ENCODE results near the gene FKBP9. TPM values are rescaled to one million over a fixed set of nuclear protein-coding genes. Genes with fewer than 3 reads are reported as not detected.

The FKBP9 gene
- total RNA-seq, 4 donors from 2014 or later, result 81.8 to 164 (median 130) TPM

DNA sequence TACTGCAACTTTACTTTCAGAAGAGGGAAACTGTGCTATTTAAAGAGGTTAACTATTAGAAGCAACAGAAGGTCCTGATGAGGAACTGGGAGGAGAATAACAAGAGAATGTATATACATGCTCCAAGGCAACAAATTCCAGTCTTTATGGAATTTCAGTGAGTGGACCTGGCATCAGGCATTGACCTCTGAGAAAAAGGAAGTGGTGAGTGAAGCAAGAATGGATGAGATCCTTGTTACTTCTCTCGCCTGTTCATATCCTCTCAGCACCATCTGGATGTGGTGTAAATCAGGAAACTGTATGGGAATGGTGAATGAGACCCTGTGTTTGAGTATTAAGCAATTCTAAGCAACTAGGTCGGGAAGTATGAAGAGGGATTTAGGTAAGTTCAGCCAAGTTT, 35.3 kb upstream of the FKBP9 start:
- WGBS, 2 donors, result 87 to 91% methylated on average over 2 of the region's 2 CpGs
- intact Hi-C loops (cut with DNase I; ENCODE audit: low total_unique reads), result no loop called here
- DNase-seq (ENCODE audit: low spot score in 2 of 2), result no peak
- TF ChIP-seq POLR2A (IDR thresholded peaks at IDR 0.05), result no peak
- TF ChIP-seq, protein P1, sequence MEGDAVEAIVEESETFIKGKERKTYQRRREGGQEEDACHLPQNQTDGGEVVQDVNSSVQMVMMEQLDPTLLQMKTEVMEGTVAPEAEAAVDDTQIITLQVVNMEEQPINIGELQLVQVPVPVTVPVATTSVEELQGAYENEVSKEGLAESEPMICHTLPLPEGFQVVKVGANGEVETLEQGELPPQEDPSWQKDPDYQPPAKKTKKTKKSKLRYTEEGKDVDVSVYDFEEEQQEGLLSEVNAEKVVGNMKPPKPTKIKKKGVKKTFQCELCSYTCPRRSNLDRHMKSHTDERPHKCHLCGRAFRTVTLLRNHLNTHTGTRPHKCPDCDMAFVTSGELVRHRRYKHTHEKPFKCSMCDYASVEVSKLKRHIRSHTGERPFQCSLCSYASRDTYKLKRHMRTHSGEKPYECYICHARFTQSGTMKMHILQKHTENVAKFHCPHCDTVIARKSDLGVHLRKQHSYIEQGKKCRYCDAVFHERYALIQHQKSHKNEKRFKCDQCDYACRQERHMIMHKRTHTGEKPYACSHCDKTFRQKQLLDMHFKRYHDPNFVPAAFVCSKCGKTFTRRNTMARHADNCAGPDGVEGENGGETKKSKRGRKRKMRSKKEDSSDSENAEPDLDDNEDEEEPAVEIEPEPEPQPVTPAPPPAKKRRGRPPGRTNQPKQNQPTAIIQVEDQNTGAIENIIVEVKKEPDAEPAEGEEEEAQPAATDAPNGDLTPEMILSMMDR (IDR thresholded peaks at IDR 0.05), result no peak
- H3K4me3 ChIP-seq (ENCODE audit: low read depth, poor library complexity, severe bottlenecking), result no peak overlapping the region

DNA sequence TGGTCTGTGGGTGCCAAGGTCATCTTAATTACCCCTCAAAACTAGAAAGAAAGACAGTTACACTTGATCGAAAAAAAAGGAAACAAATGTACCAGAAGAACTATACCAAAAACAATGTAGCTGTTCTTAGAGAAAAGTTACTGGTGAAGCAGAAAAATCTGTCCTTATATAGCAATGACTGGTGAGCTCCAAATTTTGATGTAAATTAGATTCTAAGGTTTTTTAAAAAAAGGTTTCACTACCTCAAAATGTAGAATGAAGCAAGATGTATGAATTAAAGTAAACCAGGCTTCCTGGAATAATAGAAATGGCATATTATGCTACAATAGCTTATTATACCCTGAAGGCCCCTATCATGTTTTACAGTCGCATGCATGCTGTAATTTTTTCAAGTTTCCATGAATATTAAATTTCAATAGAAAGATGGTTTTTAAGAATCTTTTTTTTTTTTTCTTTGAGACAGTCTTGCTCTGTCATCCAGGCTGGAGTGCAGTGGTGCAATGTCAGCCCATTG, 28.4 kb upstream of the FKBP9 start:
- TF ChIP-seq POLR2A (IDR thresholded peaks at IDR 0.05), result no peak
- DNase-seq (ENCODE audit: low spot score in 2 of 2), result no peak
- 91 to 95% methylated on average over 2 of the region's 2 CpGs for WGBS, 2 donors
- no peak overlapping the region for H3K4me3 ChIP-seq (ENCODE audit: low read depth, poor library complexity, severe bottlenecking)
- intact Hi-C loops (cut with DNase I; ENCODE audit: low total_unique reads), result no loop called here

DNA sequence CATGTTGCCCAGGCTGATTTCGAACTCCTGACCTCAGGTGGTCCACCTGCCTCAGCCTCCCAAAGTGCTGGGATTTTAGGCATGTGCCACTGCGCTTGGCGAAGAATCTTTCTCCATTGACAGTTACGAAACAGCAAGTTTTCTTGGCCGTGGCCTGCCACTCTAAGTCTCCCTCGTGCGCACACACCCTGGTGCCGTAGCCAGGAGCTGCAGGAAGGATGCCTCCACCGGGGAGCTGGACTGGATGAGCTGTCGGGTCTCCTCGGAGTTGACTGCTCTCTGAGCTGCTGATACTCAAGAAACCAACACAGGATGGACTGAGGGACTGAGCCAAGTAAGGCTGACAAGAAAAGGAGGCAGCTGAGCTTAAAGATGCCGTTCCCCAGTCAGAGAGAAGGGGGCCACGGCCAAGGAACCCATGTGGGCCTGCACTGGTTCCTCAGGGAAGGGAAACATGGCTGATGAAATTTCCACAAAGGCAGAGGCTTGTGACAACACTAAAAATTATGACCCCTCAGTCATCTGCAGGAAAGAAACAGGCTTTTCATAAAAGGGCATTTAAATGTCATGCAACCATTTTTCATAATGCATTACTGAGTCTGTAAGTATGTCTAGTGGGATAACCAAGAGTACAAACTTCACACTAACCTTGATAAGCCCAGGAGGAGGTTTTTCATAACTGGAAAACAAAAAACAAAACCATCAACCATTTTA, 27.7 kb upstream of the FKBP9 start:
- intact Hi-C loops (cut with DNase I; ENCODE audit: low total_unique reads), result no loop called here
- 78 to 92% methylated on average over 13 of the region's 13 CpGs for WGBS, 2 donors
- DNase-seq (ENCODE audit: low spot score in 2 of 2), result peak in 1 of 2 donors; percentile 68
- TF ChIP-seq, protein P1 (IDR thresholded peaks at IDR 0.05), result no peak
- no peak for TF ChIP-seq POLR2A (IDR thresholded peaks at IDR 0.05)
- H3K4me3 ChIP-seq (ENCODE audit: low read depth, poor library complexity, severe bottlenecking), result no peak overlapping the region

DNA sequence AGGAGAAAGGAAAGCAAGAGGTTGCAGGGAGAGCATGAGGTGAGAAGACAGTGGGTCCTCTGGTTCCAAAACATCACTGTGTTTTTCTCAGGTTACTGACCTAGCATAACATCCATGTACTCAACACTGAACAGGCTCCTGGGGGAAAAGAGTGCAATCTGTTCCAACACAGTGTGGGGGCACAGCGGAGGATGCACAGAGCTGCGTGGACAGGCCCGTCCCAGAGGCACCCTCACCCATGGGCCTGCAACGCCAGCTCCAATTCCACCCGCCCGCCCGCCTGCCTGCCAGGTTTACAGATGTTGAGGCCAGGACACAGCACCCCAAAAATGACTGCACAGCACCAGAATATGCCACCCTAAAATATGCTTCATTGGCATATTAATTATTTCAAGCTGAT, 26.9 kb upstream of the FKBP9 start:
- no peak overlapping the region for H3K4me3 ChIP-seq (ENCODE audit: low read depth, poor library complexity, severe bottlenecking)
- 92% methylated on average over 7 of the region's 7 CpGs for WGBS, 2 donors
- TF ChIP-seq POLR2A (IDR thresholded peaks at IDR 0.05), result no peak
- TF ChIP-seq, protein P1 (IDR thresholded peaks at IDR 0.05), result no peak
- intact Hi-C loops (cut with DNase I; ENCODE audit: low total_unique reads), result no loop called here
- DNase-seq (ENCODE audit: low spot score in 2 of 2), result peak in 1 of 2 donors; percentile 79

DNA sequence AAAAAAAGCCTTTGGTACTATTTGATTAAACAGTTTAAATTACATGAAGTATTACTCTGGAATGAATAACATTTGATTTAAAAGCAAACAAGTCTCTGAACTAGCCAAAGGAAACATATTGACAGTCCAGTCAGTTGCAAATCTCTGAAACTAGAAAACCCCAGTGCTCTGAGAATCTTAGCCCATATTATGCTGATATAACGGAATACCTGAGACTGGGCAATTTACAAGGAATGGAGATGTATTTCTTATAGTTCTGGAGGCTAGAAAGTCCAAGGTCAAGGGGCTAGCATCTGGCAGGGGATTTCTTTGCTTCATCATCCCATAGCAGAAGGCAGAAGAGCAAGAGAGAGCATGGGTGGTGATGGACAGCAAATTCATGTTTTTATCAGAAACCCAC, 21.7 kb upstream of the FKBP9 start:
- WGBS, 2 donors, result 82 to 94% methylated on average over 1 of the region's 1 CpG
- no peak for DNase-seq (ENCODE audit: low spot score in 2 of 2)
- intact Hi-C loops (cut with DNase I; ENCODE audit: low total_unique reads), result no loop called here
- H3K4me3 ChIP-seq (ENCODE audit: low read depth, poor library complexity, severe bottlenecking), result no peak overlapping the region
- TF ChIP-seq POLR2A (IDR thresholded peaks at IDR 0.05), result no peak
- TF ChIP-seq, protein P1 (IDR thresholded peaks at IDR 0.05), result no peak

DNA sequence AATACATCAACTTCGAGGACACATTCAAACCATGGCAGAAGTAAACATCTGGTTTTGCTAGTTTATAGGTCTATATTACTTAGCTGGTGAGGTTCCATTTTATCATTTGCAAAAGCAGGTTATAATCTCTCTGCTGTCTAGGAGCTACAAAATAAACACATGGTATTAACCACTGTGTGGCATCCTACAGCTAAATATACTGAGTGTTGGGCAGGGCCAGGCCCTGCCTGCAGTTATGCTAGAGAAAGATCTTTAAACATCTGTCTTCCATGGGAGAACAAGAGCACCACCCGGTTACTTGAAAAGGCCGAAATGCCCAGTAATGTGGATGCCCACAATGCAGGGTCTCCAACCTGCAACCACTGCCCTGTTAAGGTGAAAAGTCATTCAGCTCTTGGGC, 20.6 kb upstream of the FKBP9 start:
- no peak overlapping the region for H3K4me3 ChIP-seq (ENCODE audit: low read depth, poor library complexity, severe bottlenecking)
- intact Hi-C loops (cut with DNase I; ENCODE audit: low total_unique reads), result no loop called here
- TF ChIP-seq, protein P1 (IDR thresholded peaks at IDR 0.05), result no peak
- TF ChIP-seq POLR2A (IDR thresholded peaks at IDR 0.05), result no peak
- 24 to 78% methylated on average over 3 of the region's 3 CpGs for WGBS, 2 donors
- peak in 1 of 2 donors; percentile 70 for DNase-seq (ENCODE audit: low spot score in 2 of 2)

Measured in lower leg skin (tissue), 4 donors.